ENCODE data around the gene DMGDH. TPM values are rescaled to one million over a fixed set of nuclear protein-coding genes. Genes with fewer than 3 reads are reported as not detected.

DMGDH gene
- total and polyA plus RNA-seq, 4 donors: 28.9 to 130 (median 48.5) TPM

DNA sequence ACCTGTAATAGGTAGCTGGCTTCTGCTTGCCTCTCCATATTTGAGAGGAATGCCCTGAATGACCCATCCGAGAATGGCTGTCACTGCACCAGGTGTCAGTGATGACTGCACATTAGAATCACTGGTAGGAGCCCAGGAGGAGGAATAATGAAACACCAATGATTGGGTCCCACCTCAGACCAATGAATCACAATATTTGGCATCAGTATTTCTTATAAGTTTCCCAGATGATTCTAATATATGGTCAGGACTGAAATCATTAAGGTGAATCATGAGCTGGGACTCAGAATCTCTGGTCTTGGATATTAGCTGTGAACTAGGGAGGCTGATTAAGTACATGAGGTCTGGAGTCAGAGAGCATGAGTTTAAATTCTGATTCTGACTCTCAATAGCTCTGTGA lies 107.7 kb downstream of the DMGDH start:
- Histone ChIP-seq H3K27ac (ENCODE audit: low read depth in 1 of 2, low read length in 2 of 2) (no peak overlapping the region), H3K4me3 (ENCODE audit: low read depth in 1 of 3, low read length in 3 of 3) (no peak overlapping the region), H3K36me3 (ENCODE audit: control insufficient read depth in 4 of 4, insufficient read depth in 3 of 4, low read depth in 1 of 4, low read length in 3 of 4) (peaks cover 0 to 5% (median 1%) of the 10 kb centered on the region in 4 donors), H3K4me1 (ENCODE audit: control insufficient read depth in 4 of 4, insufficient read depth in 4 of 4, low read length in 3 of 4) (no peaks in the 10 kb centered on the region), H3K9me3 (ENCODE audit: control insufficient read depth in 4 of 4, low read length in 3 of 4) (no peaks in the 10 kb centered on the region), H3K27me3 (ENCODE audit: control insufficient read depth in 4 of 4, insufficient read depth in 4 of 4, low read length in 3 of 4) (no peaks in the 10 kb centered on the region), H3K9ac (ENCODE audit: low read depth in 1 of 2, low read length in 2 of 2) (no peak overlapping the region)
- no peak for TF ChIP-seq FOXA1 (IDR thresholded peaks at IDR 0.05)
- no peak for TF ChIP-seq YY1 (IDR thresholded peaks at IDR 0.05)
- no peak for TF ChIP-seq RAD21 (IDR thresholded peaks at IDR 0.05)
- TF ChIP-seq, protein P1, sequence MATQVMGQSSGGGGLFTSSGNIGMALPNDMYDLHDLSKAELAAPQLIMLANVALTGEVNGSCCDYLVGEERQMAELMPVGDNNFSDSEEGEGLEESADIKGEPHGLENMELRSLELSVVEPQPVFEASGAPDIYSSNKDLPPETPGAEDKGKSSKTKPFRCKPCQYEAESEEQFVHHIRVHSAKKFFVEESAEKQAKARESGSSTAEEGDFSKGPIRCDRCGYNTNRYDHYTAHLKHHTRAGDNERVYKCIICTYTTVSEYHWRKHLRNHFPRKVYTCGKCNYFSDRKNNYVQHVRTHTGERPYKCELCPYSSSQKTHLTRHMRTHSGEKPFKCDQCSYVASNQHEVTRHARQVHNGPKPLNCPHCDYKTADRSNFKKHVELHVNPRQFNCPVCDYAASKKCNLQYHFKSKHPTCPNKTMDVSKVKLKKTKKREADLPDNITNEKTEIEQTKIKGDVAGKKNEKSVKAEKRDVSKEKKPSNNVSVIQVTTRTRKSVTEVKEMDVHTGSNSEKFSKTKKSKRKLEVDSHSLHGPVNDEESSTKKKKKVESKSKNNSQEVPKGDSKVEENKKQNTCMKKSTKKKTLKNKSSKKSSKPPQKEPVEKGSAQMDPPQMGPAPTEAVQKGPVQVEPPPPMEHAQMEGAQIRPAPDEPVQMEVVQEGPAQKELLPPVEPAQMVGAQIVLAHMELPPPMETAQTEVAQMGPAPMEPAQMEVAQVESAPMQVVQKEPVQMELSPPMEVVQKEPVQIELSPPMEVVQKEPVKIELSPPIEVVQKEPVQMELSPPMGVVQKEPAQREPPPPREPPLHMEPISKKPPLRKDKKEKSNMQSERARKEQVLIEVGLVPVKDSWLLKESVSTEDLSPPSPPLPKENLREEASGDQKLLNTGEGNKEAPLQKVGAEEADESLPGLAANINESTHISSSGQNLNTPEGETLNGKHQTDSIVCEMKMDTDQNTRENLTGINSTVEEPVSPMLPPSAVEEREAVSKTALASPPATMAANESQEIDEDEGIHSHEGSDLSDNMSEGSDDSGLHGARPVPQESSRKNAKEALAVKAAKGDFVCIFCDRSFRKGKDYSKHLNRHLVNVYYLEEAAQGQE (IDR thresholded peaks at IDR 0.05): no peak
- TF ChIP-seq HNF4A (conservative IDR thresholded peaks at IDR 0.05): no peak
- TF ChIP-seq, protein P2, sequence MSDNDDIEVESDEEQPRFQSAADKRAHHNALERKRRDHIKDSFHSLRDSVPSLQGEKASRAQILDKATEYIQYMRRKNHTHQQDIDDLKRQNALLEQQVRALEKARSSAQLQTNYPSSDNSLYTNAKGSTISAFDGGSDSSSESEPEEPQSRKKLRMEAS (IDR thresholded peaks at IDR 0.05): no peak
- no peak for TF ChIP-seq NR2F2 (IDR thresholded peaks at IDR 0.05)
- no peak for TF ChIP-seq EGR1 (IDR thresholded peaks at IDR 0.05; ENCODE audit: low read depth in 2 of 2)
- TF ChIP-seq RXRA (IDR thresholded peaks at IDR 0.05): no peak
- TF ChIP-seq, protein P3, sequence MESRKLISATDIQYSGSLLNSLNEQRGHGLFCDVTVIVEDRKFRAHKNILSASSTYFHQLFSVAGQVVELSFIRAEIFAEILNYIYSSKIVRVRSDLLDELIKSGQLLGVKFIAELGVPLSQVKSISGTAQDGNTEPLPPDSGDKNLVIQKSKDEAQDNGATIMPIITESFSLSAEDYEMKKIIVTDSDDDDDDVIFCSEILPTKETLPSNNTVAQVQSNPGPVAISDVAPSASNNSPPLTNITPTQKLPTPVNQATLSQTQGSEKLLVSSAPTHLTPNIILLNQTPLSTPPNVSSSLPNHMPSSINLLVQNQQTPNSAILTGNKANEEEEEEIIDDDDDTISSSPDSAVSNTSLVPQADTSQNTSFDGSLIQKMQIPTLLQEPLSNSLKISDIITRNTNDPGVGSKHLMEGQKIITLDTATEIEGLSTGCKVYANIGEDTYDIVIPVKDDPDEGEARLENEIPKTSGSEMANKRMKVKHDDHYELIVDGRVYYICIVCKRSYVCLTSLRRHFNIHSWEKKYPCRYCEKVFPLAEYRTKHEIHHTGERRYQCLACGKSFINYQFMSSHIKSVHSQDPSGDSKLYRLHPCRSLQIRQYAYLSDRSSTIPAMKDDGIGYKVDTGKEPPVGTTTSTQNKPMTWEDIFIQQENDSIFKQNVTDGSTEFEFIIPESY (IDR thresholded peaks at IDR 0.05): no peak
- TF ChIP-seq, protein P4, sequence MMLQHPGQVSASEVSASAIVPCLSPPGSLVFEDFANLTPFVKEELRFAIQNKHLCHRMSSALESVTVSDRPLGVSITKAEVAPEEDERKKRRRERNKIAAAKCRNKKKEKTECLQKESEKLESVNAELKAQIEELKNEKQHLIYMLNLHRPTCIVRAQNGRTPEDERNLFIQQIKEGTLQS (IDR thresholded peaks at IDR 0.05): no peak
- TF ChIP-seq HNF4G (IDR thresholded peaks at IDR 0.05): no peak
- no peak for DNase-seq (ENCODE audit: low spot score)
- 92% methylated on average over 1 of the region's 1 CpG for WGBS

DNA sequence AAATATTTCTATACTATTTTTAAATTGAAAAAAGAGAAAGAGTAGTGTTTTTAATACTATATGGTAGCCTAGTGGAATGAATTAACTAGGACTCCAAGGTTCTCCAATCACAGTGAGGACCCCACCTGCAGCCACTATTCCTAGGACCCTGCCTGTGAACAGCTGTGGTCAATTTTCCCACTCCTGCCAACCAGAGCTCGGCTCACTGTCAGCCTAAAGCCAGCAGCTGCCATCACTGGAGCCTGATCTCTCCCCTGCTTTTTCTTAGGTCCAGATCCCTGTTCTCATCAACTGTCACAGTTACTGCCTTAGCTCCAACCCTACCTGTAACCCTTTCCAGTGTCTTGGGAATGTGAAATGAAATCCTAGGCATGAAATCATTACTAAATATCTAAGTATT lies 109.7 kb downstream of the DMGDH start:
- no peak for DNase-seq (ENCODE audit: low spot score)
- TF ChIP-seq, protein P3 (IDR thresholded peaks at IDR 0.05): no peak
- TF ChIP-seq HNF4A (conservative IDR thresholded peaks at IDR 0.05) (no peak), EGR1 (IDR thresholded peaks at IDR 0.05; ENCODE audit: low read depth in 2 of 2) (no peak)
- H3K36me3 ChIP-seq (ENCODE audit: control insufficient read depth in 4 of 4, insufficient read depth in 3 of 4, low read depth in 1 of 4, low read length in 3 of 4): peaks cover 0 to 6% (median 5%) of the 10 kb centered on the region in 4 donors
- WGBS: 90% methylated on average over 1 of the region's 1 CpG
- H3K9me3 ChIP-seq (ENCODE audit: control insufficient read depth in 4 of 4, low read length in 3 of 4): no peaks in the 10 kb centered on the region
- no peaks in the 10 kb centered on the region for H3K27me3 ChIP-seq (ENCODE audit: control insufficient read depth in 4 of 4, insufficient read depth in 4 of 4, low read length in 3 of 4)
- H3K4me3 ChIP-seq (ENCODE audit: low read depth in 1 of 3, low read length in 3 of 3): no peak overlapping the region
- H3K4me1 ChIP-seq (ENCODE audit: control insufficient read depth in 4 of 4, insufficient read depth in 4 of 4, low read length in 3 of 4): no peaks in the 10 kb centered on the region
- no peak overlapping the region for H3K9ac ChIP-seq (ENCODE audit: low read depth in 1 of 2, low read length in 2 of 2)
- no peak overlapping the region for H3K27ac ChIP-seq (ENCODE audit: low read depth in 1 of 2, low read length in 2 of 2)
